Adrenal gland (tissue), 5 donors: ENCODE results near the gene KHDC1L.
"Not testable (repeated sequence)": the region's sequence is repeated elsewhere in the genome, so short reads cannot be mapped to it uniquely, and the experiment has no call there.

Experiments
- POLR2A ChIP-seq, 2 donors: fragments of 450-650 bp; IDR thresholded peaks; one replicate each; pipeline ENCODE4 v1.6.1; 2017; ENCODE audit warnings: antibody characterized with exemption in 2 of 2, mild to moderate bottlenecking in 2 of 2, moderate library complexity in 1 of 2
- TF ChIP-seq, protein P1 (sequence below), 6 experiments: fragments of 450-650 bp in 4 of 6; fragments of 200-600 bp in 2 of 6; sonication (generic) in 1 of 6; IDR thresholded peaks; 1 replicate in 5 of 6; 2 replicates in 1 of 6; pipeline versions ENCODE4 v1.5.1 to v1.8.0; 2016 to 2021; ENCODE audit warnings: antibody characterized with exemption in 6 of 6, mild to moderate bottlenecking in 2 of 6, moderate library complexity in 1 of 6
- donor health status: DM: no; HTN: no; CAD: no.

DNA sequence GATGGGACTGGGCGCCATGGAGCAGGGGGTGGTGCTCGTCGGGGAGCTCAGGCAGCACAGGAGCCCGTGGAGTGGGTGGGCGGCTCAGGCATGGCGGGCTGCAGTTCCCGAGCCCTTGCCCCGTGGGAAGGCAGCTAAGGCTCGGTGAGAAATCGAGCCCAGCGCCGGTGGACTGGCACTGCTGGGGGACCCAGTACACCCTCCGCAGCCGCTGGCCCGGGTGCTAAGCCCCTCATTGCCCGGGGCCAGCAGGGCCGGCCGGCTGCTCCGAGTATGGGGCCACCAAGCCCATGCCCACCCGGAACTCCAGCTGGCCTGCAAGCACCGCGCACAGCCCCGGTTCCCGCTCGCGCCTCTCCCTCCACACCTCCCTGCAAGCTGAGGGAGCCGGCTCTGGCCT, 43.6 kb upstream of the KHDC1L start:
- TF ChIP-seq, protein P1, sequence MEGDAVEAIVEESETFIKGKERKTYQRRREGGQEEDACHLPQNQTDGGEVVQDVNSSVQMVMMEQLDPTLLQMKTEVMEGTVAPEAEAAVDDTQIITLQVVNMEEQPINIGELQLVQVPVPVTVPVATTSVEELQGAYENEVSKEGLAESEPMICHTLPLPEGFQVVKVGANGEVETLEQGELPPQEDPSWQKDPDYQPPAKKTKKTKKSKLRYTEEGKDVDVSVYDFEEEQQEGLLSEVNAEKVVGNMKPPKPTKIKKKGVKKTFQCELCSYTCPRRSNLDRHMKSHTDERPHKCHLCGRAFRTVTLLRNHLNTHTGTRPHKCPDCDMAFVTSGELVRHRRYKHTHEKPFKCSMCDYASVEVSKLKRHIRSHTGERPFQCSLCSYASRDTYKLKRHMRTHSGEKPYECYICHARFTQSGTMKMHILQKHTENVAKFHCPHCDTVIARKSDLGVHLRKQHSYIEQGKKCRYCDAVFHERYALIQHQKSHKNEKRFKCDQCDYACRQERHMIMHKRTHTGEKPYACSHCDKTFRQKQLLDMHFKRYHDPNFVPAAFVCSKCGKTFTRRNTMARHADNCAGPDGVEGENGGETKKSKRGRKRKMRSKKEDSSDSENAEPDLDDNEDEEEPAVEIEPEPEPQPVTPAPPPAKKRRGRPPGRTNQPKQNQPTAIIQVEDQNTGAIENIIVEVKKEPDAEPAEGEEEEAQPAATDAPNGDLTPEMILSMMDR (IDR thresholded peaks at IDR 0.05), result not testable (repeated sequence)
- not testable (repeated sequence) for TF ChIP-seq POLR2A (IDR thresholded peaks at IDR 0.05)
